HuH-7.5 (cell line): ENCODE measurements around the gene LIMCH1.
"Not testable (repeated sequence)": the region's sequence is repeated elsewhere in the genome, so short reads cannot be mapped to it uniquely, and the experiment has no call there.

ENCODE experiments used
- DNase-seq: peaks from one replicate; pipeline ENCODE4 v3.0.0; 2011; ENCODE audit warnings: low spot score

LIMCH1 gene

GRCh38 chr4:41611881-41612871, 74.2 kb downstream of the LIMCH1 start:
- no peak for DNase-seq

- no peak for DNase-seq
Observed at GRCh38 chr4:41613386-41613785, 75.4 kb downstream of the LIMCH1 start.

GRCh38 chr4:41613821-41614220, 75.9 kb downstream of the LIMCH1 start:
- DNase-seq: no peak

GRCh38 chr4:41614519-41614918, 76.6 kb downstream of the LIMCH1 start:
- no peak for DNase-seq

GRCh38 chr4:41619161-41619560, 81.2 kb downstream of the LIMCH1 start:
- no peak for DNase-seq

GRCh38 chr4:41620594-41621256, 82.8 kb downstream of the LIMCH1 start:
- DNase-seq: no peak

- DNase-seq: no peak
Observed at GRCh38 chr4:41622787-41623186, 84.8 kb downstream of the LIMCH1 start.

GRCh38 chr4:41624765-41625164, 86.8 kb downstream of the LIMCH1 start:
- no peak for DNase-seq

GRCh38 chr4:41625531-41625930, 87.6 kb downstream of the LIMCH1 start:
- DNase-seq: no peak

GRCh38 chr4:41628936-41629335, 91.0 kb downstream of the LIMCH1 start:
- DNase-seq: no peak

- no peak for DNase-seq
Observed at GRCh38 chr4:41631523-41631922, 93.6 kb downstream of the LIMCH1 start.

- no peak for DNase-seq
Observed at GRCh38 chr4:41632481-41633073, 94.6 kb downstream of the LIMCH1 start.

GRCh38 chr4:41633321-41633720, 95.4 kb downstream of the LIMCH1 start:
- DNase-seq: no peak

- DNase-seq: no peak
Observed at GRCh38 chr4:41635441-41635840, 97.5 kb downstream of the LIMCH1 start.

GRCh38 chr4:41638203-41638602, 100.2 kb downstream of the LIMCH1 start:
- no peak for DNase-seq

GRCh38 chr4:41638866-41639265, 100.9 kb downstream of the LIMCH1 start:
- DNase-seq: no peak

- DNase-seq: no peak
Observed at GRCh38 chr4:41639291-41639690, 101.3 kb downstream of the LIMCH1 start.

- no peak for DNase-seq
Observed at GRCh38 chr4:41640906-41641305, 102.9 kb downstream of the LIMCH1 start.

- DNase-seq: not testable (repeated sequence)
Observed at GRCh38 chr4:41642746-41643145, 104.8 kb downstream of the LIMCH1 start.

GRCh38 chr4:41643331-41643730, 105.4 kb downstream of the LIMCH1 start:
- no peak for DNase-seq

GRCh38 chr4:41644288-41644914, 106.4 kb downstream of the LIMCH1 start:
- no peak for DNase-seq

- DNase-seq: no peak
Observed at GRCh38 chr4:41644915-41645295, 106.9 kb downstream of the LIMCH1 start.
